Kidney epithelial cell (primary cell): ENCODE measurements around the gene GRIK2. TPM values are rescaled to one million over a fixed set of nuclear protein-coding genes. Genes with fewer than 3 reads are reported as not detected.

Source experiments
- DNase-seq: peaks from one replicate; pipeline ENCODE4 v3.0.0-alpha.2; 2010; ENCODE audit warnings: low read depth
- H3K27me3 ChIP-seq: 2 replicates; pipeline ENCODE4 v1.6.0; 2011; ENCODE audit warnings: low read length; ENCODE audit not compliant: control insufficient read depth, insufficient read depth
- H3K36me3 ChIP-seq: 2 replicates; pipeline ENCODE4 v1.5.1; 2011; ENCODE audit warnings: low read length; ENCODE audit not compliant: control insufficient read depth, insufficient read depth
- H3K4me3 ChIP-seq: 2 replicates; pipeline ENCODE4 v1.5.1; 2011; ENCODE audit warnings: low read depth, mild to moderate bottlenecking, control low read depth, low read length
- total RNA-seq: library from RNA; depleted of rRNA; stranded (reverse); fragments of >200 nt; gene quantifications from 2 replicates; pipeline ENCODE4 v1.2.3, GENCODE V29; 2015
- TF ChIP-seq, protein P1 (sequence below): IDR thresholded peaks from 2 replicates; pipeline ENCODE4 v1.5.1; 2011; ENCODE audit warnings: mild to moderate bottlenecking, moderate library complexity, low read length, control low read depth, inconsistent platforms; ENCODE audit not compliant: insufficient read depth, poor library complexity, severe bottlenecking

GRIK2 gene
- total RNA-seq, 1 donor from 2014 or later, result 0.13 TPM

DNA sequence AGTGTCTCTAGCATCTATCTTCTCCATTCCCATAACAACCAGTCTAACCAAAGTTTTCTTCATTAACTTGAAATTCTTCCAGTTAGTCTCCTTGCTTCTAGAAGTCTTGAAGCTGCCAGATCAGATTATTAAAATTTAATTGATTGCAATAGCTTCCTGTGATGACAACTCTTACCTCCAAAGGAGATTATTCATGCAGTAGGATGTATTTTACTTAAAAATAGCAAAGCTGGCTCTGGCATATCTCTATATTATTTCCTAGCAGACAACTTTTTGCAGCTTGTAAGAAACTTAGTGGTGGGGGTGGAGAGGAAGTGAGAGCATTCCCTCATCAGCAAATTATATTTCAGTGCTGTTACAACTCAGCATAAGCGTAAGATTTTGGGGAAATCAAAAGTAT, 290.4 kb downstream of the GRIK2 start:
- Histone ChIP-seq H3K27me3 (no peaks in the 10 kb centered on the region), H3K4me3 (no peak overlapping the region), H3K36me3 (no peaks in the 10 kb centered on the region)
- DNase-seq, result no peak
- TF ChIP-seq, protein P1, sequence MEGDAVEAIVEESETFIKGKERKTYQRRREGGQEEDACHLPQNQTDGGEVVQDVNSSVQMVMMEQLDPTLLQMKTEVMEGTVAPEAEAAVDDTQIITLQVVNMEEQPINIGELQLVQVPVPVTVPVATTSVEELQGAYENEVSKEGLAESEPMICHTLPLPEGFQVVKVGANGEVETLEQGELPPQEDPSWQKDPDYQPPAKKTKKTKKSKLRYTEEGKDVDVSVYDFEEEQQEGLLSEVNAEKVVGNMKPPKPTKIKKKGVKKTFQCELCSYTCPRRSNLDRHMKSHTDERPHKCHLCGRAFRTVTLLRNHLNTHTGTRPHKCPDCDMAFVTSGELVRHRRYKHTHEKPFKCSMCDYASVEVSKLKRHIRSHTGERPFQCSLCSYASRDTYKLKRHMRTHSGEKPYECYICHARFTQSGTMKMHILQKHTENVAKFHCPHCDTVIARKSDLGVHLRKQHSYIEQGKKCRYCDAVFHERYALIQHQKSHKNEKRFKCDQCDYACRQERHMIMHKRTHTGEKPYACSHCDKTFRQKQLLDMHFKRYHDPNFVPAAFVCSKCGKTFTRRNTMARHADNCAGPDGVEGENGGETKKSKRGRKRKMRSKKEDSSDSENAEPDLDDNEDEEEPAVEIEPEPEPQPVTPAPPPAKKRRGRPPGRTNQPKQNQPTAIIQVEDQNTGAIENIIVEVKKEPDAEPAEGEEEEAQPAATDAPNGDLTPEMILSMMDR, result no peak

DNA sequence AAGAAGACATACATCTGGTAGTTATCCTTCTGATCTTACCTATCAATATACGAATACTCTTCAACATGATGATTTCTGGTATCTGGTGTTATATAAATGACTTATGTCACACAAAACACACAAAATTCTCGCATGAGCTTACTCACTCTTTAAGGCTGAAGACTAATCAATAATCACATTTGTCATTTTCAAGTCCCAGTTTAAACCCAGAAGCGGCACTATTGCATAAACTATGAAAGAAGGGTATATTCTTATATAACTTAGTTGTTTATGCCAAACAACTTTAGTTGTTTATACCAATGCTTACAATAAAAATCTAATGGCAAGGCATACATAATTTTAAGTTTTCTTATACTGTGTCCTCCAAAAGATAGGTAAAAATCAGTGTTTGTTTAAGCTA, 293.1 kb downstream of the GRIK2 start:
- H3K4me3 ChIP-seq, result no peak overlapping the region
- no peak for DNase-seq
- TF ChIP-seq, protein P1, result no peak
- no peaks in the 10 kb centered on the region for H3K36me3 ChIP-seq
- H3K27me3 ChIP-seq, result no peaks in the 10 kb centered on the region

DNA sequence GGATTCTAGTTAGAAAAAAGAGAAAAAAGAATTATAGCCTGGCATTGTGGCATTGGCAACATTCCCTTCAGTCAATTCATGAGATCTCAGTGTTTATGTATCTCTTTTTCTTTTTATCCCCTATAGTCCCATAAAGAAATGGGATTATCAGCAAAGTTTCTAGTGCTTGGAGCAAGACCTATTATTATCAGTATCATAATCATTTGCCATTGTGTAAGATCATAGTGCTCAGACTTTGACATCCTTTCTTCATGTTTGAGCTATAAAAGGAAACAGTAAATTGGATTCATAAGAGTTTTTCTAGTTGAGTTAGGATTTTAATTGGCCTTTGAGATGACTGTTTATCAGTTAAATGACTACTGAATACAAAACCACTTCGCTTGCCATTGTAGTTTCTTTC, 295.6 kb downstream of the GRIK2 start:
- H3K4me3 ChIP-seq, result no peak overlapping the region
- DNase-seq, result no peak
- no peaks in the 10 kb centered on the region for H3K36me3 ChIP-seq
- no peaks in the 10 kb centered on the region for H3K27me3 ChIP-seq
- TF ChIP-seq, protein P1, result no peak

DNA sequence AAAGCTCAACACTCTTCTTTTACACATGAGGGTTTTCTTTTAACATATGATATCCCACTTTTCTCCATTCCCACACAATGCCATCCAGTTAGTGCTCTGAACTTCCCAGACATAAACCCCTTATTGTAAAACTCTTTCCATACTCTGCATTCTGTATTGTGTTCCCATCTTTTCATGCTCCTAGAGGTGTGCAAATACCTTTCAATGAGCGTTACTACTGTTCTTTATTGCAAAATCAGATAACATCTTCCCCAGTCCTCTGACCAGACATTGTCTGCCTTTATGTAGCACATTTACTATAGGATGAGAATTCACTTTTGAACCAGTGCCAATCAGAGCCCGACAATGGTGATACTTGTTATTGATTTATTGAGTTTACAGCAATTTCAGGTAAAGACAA, 296.2 kb downstream of the GRIK2 start:
- TF ChIP-seq, protein P1, result no peak
- no peak for DNase-seq

DNA sequence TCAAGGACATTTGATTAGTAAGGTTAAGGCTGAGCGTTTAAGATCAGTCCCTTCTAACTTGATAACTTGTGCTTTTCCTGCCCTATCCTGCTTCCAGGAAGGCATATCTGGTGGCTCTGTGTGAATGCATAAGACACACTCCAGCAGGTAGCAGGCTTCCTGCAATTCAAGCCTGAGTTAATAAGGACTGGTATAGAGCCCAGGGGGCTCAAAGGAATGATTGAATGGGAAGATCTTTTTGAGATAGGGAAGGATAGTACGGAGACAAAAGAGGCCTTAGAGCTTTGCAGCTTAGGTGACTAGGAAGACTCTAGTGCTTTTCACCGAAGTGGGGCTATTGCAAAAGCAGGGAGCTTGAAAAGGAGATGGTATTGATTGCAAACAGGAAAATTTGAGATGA, 307.1 kb downstream of the GRIK2 start:
- no peak for DNase-seq
- no peaks in the 10 kb centered on the region for H3K27me3 ChIP-seq
- TF ChIP-seq, protein P1, result no peak

More for the DNA sequence above, 296.2 kb downstream of the GRIK2 start:
- H3K4me3 ChIP-seq, result no peak overlapping the region
- no peaks in the 10 kb centered on the region for H3K36me3 ChIP-seq
- H3K27me3 ChIP-seq, result no peaks in the 10 kb centered on the region

DNA sequence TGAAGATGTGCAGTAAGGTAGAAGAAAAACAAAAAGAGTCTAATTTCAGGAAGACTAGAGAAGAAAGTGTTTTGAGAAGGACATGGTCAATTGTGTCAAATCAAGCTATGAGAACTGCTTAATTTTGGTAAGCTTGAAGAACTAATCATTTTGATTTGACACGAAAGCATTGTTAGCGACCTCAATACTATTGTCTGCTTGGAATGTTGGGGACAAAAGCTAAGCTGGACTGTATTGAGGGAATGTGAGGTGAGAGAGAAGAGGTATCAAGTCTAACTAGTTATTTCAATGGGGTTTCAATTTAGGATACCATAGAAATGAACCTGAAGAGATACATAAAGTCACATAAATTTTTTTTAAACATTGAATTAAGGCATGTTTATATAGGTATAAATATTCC, 309.8 kb downstream of the GRIK2 start:
- TF ChIP-seq, protein P1, result no peak
- Histone ChIP-seq H3K4me3 (no peak overlapping the region), H3K27me3 (no peaks in the 10 kb centered on the region), H3K36me3 (no peaks in the 10 kb centered on the region)
- no peak for DNase-seq

More for the DNA sequence above, 307.1 kb downstream of the GRIK2 start:
- H3K36me3 ChIP-seq, result no peaks in the 10 kb centered on the region
- H3K4me3 ChIP-seq, result no peak overlapping the region
